Gastrocnemius medialis (tissue), 4 donors: Measurements from ENCODE around the gene MEGF6. TPM values are rescaled to one million over a fixed set of nuclear protein-coding genes. Genes with fewer than 3 reads are reported as not detected.

Experiments used
- ATAC-seq, 2 donors: fragments of 150-250 bp; one replicate each; pipeline ENCODE4 v1.9.1; 2016
- DNase-seq, 2 donors: peaks; one replicate each; pipeline ENCODE4 v3.0.0-alpha.2; 2019
- H3K27ac ChIP-seq, 4 donors: fragments of 200-600 bp; sonication (generic); 1 replicate in 1 of 4; 2 replicates in 3 of 4; pipeline ENCODE4 v1.5.1; 2016 to 2018; ENCODE audit warnings: mild to moderate bottlenecking in 2 of 4, moderate library complexity in 1 of 4
- H3K27me3 ChIP-seq, 3 donors: fragments of 200-600 bp; sonication (generic) in 2 of 3; 1 replicate in 1 of 3; 2 replicates in 2 of 3; pipeline versions ENCODE4 v1.5.1 to v1.6.0; 2016 to 2019; ENCODE audit warnings: mild to moderate bottlenecking in 1 of 3, moderate library complexity in 1 of 3
- H3K36me3 ChIP-seq, 2 donors: fragments of 200-600 bp; sonication (generic) in 1 of 2; one replicate each; pipeline ENCODE4 v1.5.1; 2017 to 2018
- H3K4me1 ChIP-seq, 2 donors: fragments of 200-600 bp; sonication (generic) in 1 of 2; one replicate each; pipeline ENCODE4 v1.5.1; 2016 to 2017; ENCODE audit warnings: mild to moderate bottlenecking in 2 of 2
- H3K4me3 ChIP-seq, 4 donors: fragments of 200-600 bp; sonication (generic) in 3 of 4; 1 replicate in 1 of 4; 2 replicates in 3 of 4; pipeline ENCODE4 v1.5.1; 2016 to 2019; ENCODE audit warnings: mild to moderate bottlenecking in 2 of 4
- H3K9me3 ChIP-seq, 3 donors: fragments of 200-600 bp; sonication (generic) in 2 of 3; 1 replicate in 1 of 3; 2 replicates in 2 of 3; pipeline ENCODE4 v1.5.1; 2016 to 2019
- CTCF ChIP-seq, 5 experiments: fragments of 450-650 bp in 3 of 5; fragments of 200-600 bp in 2 of 5; sonication (generic) in 2 of 5; IDR thresholded peaks in 4 of 5; conservative IDR thresholded peaks in 1 of 5; 1 replicate in 4 of 5; 2 replicates in 1 of 5; pipeline ENCODE4 v1.5.1; 2016 to 2019; ENCODE audit warnings: antibody characterized with exemption in 5 of 5, mild to moderate bottlenecking in 3 of 5, moderate library complexity in 3 of 5
- POLR2A ChIP-seq, 2 donors: fragments of 450-650 bp; IDR thresholded peaks; one replicate each; pipeline ENCODE4 v1.6.1; 2017; ENCODE audit warnings: antibody characterized with exemption in 2 of 2, mild to moderate bottlenecking in 2 of 2, moderate library complexity in 2 of 2
- in situ Hi-C, 4 donors: fragments of 200-750 bp; cut with MboI; loops; one replicate each; pipeline versions ENCODE4 v1.15.0 to v1.8.0; 2017; ENCODE audit warnings: low sequenced_read_pairs in 4 of 4
- intact Hi-C: fragments of 100-400 bp; cut with DNase I; formaldehyde crosslinking; loops from one replicate; pipeline ENCODE4 v1.15.1; 2023; ENCODE audit warnings: low total_unique reads
- total RNA-seq, 4 donors: library from RNA; depleted of rRNA; stranded (reverse); fragments of >200 nt; gene quantifications; one replicate each; pipeline versions ENCODE4 v1.1.0 to v1.2.3, GENCODE V29; 2016

Gene MEGF6
- total RNA-seq, 4 donors from 2014 or later: 1.9 to 5.7 (median 4.9) TPM

GRCh38 chr1:3480369-3480719 is 131.0 kb downstream of the MEGF6 start:
- intact Hi-C loops: no loop called here
- H3K9me3 ChIP-seq: no peaks in the 10 kb centered on the region

GRCh38 chr1:3479511-3480368 is 131.6 kb downstream of the MEGF6 start:
- intact Hi-C loops: no loop called here
- Histone ChIP-seq H3K36me3 (no peaks in the 10 kb centered on the region), H3K9me3 (no peaks in the 10 kb centered on the region), H3K4me3 (no peak overlapping the region), H3K4me1 (no peaks in the 10 kb centered on the region), H3K27me3 (peaks cover 0 to 5% (median 0%) of the 10 kb centered on the region in 3 donors), H3K27ac (no peak overlapping the region)
- no peak for TF ChIP-seq POLR2A (IDR thresholded peaks at IDR 0.05)
- TF ChIP-seq CTCF (IDR thresholded peaks at IDR 0.05 in 4 of 5, conservative IDR thresholded peaks at IDR 0.05 in 1 of 5): no peak
- in situ Hi-C loops: loop anchor here in 2 of 4 donors (10.0 kb wide), 1 partner anchor 145 kb away; the partner anchor contains the start of gene TPRG1L (in 2 of the 2)
- DNase-seq: no peak
- no peak for ATAC-seq

More at GRCh38 chr1:3480369-3480719, 131.0 kb downstream of the MEGF6 start:
- ATAC-seq (no peak), DNase-seq (no peak)
- Histone ChIP-seq H3K4me1 (no peaks in the 10 kb centered on the region), H3K36me3 (no peaks in the 10 kb centered on the region), H3K27ac (no peak overlapping the region), H3K4me3 (no peak overlapping the region), H3K27me3 (peaks cover 0 to 5% (median 0%) of the 10 kb centered on the region in 3 donors)
- TF ChIP-seq CTCF (IDR thresholded peaks at IDR 0.05 in 4 of 5, conservative IDR thresholded peaks at IDR 0.05 in 1 of 5): no peak
- no peak for TF ChIP-seq POLR2A (IDR thresholded peaks at IDR 0.05)
- in situ Hi-C loops: loop anchor here in 2 of 4 donors (10.0 kb wide), 1 partner anchor 144 kb away; the partner anchor contains the start of gene TPRG1L (in 2 of the 2)

DNA sequence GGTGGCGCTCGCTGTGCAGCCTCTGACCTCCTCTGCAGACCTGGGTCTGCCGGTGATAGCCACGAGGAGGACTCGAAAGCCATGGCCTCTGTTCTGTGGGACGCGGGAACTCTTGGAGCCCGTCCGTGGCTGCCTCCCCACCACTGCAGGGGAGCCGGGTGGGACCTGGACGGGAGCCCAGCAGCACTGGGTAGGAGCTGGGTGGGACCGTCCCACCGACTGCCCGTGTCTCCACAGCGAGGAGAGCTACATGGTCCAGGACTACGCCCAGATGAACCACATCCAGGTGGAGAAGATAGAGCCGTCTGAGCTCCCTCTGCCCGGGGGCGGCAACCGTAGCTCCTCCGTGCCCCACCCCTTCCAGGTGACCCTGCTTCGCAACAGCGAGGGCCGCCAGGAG is 133.1 kb downstream of the MEGF6 start:
- H3K27me3 ChIP-seq: peaks cover 0 to under 1% (median 0%) of the 10 kb centered on the region in 3 donors
- in situ Hi-C loops: no loop called here
- intact Hi-C loops: no loop called here
- no peaks in the 10 kb centered on the region for H3K9me3 ChIP-seq
- no peak for DNase-seq
- TF ChIP-seq CTCF (IDR thresholded peaks at IDR 0.05 in 4 of 5, conservative IDR thresholded peaks at IDR 0.05 in 1 of 5) (no peak), POLR2A (IDR thresholded peaks at IDR 0.05) (no peak)
- H3K4me1 ChIP-seq: no peaks in the 10 kb centered on the region
- no peak overlapping the region for H3K27ac ChIP-seq
- H3K36me3 ChIP-seq: no peaks in the 10 kb centered on the region
- no peak for ATAC-seq
- H3K4me3 ChIP-seq: no peak overlapping the region

- H3K36me3 ChIP-seq: no peaks in the 10 kb centered on the region
- H3K27me3 ChIP-seq: no peaks in the 10 kb centered on the region
- no peaks in the 10 kb centered on the region for H3K4me1 ChIP-seq
- ATAC-seq (no peak), DNase-seq (no peak)
- TF ChIP-seq CTCF (IDR thresholded peaks at IDR 0.05 in 4 of 5, conservative IDR thresholded peaks at IDR 0.05 in 1 of 5) (no peak), POLR2A (IDR thresholded peaks at IDR 0.05) (no peak)
- H3K4me3 ChIP-seq: no peak overlapping the region
- in situ Hi-C loops: no loop called here
- no peak overlapping the region for H3K27ac ChIP-seq
- intact Hi-C loops: no loop called here
- no peaks in the 10 kb centered on the region for H3K9me3 ChIP-seq
Observed at GRCh38 chr1:3477241-3477995, 133.9 kb downstream of the MEGF6 start.
